CD4-positive, alpha-beta memory T cell (primary cell): Measurements from ENCODE around the gene PCBP1. TPM values are rescaled to one million over a fixed set of nuclear protein-coding genes. Genes with fewer than 3 reads are reported as not detected.

ENCODE experiments used
- CTCF ChIA-PET: fragments of 350-600 bp; sonication (Branson Sonifier 250); formaldehyde crosslinking; loops from one replicate; lab custom pipeline; 2021; ENCODE audit warnings: inconsistent platforms; ENCODE audit not compliant: partially characterized antibody; lab: Charles Lee
- POLR2A ChIA-PET: fragments of 350-600 bp; sonication (Branson Sonifier 250); formaldehyde crosslinking; loops from one replicate; lab custom pipeline; 2021; ENCODE audit not compliant: partially characterized antibody; lab: Charles Lee
- DNase-seq, 5 donors: peaks; one replicate each; pipeline versions ENCODE4 v3.0.0 to v3.0.0-alpha.2; 2020 to 2022; ENCODE audit warnings: mixed read lengths in 1 of 5
- H3K27ac ChIP-seq: one replicate; pipeline ENCODE4 v1.7.0; 2013; ENCODE audit warnings: low read depth, low read length
- H3K27me3 ChIP-seq: 2 replicates; pipeline ENCODE4 v1.7.0; 2013; ENCODE audit warnings: mild to moderate bottlenecking, low read length, moderate library complexity; ENCODE audit not compliant: insufficient read depth
- H3K36me3 ChIP-seq: 2 replicates; pipeline ENCODE4 v1.7.0; 2013; ENCODE audit warnings: mild to moderate bottlenecking, low read length, moderate library complexity; ENCODE audit not compliant: insufficient read depth
- H3K4me1 ChIP-seq: 2 replicates; pipeline ENCODE4 v1.7.0; 2013; ENCODE audit warnings: mild to moderate bottlenecking, low read length, moderate library complexity; ENCODE audit not compliant: insufficient read depth
- H3K4me3 ChIP-seq, 2 donors: one replicate each; pipeline ENCODE4 v1.7.0; 2013; ENCODE audit warnings: low read length in 2 of 2, mild to moderate bottlenecking in 1 of 2
- H3K9me3 ChIP-seq, 2 donors: one replicate each; pipeline ENCODE4 v1.7.0; 2013; ENCODE audit warnings: low read length in 2 of 2, control low read depth in 1 of 2; ENCODE audit not compliant: control insufficient read depth in 1 of 2
- H3K27ac Mint-ChIP-seq, 7 donors: one replicate each; pipeline ENCODE4 v1.8.0; 2020 to 2021; ENCODE audit warnings: mixed read lengths in 7 of 7, mild to moderate bottlenecking in 6 of 7, inconsistent platforms in 3 of 7, moderate library complexity in 3 of 7
- H3K27me3 Mint-ChIP-seq, 2 donors: one replicate each; pipeline ENCODE4 v1.8.0; 2020 to 2021; ENCODE audit warnings: mixed read lengths in 2 of 2
- H3K36me3 Mint-ChIP-seq, 2 donors: one replicate each; pipeline ENCODE4 v1.8.0; 2020 to 2021; ENCODE audit warnings: mixed read lengths in 2 of 2, inconsistent platforms in 1 of 2, mild to moderate bottlenecking in 1 of 2
- H3K4me1 Mint-ChIP-seq, 4 donors: one replicate each; pipeline ENCODE4 v1.8.0; 2020 to 2021; ENCODE audit warnings: mixed read lengths in 4 of 4, mild to moderate bottlenecking in 1 of 4
- H3K4me3 Mint-ChIP-seq, 8 donors: one replicate each; pipeline ENCODE4 v1.8.0; 2020 to 2021; ENCODE audit warnings: mixed read lengths in 8 of 8, mild to moderate bottlenecking in 7 of 8, moderate library complexity in 6 of 8, inconsistent platforms in 3 of 8
- H3K9me3 Mint-ChIP-seq, 8 donors: one replicate each; pipeline ENCODE4 v1.8.0; 2020 to 2021; ENCODE audit warnings: mixed read lengths in 8 of 8, mild to moderate bottlenecking in 5 of 8, inconsistent platforms in 3 of 8, moderate library complexity in 1 of 8
- intact Hi-C: fragments of 100-400 bp; cut with micrococcal nuclease; formaldehyde crosslinking; loops from one replicate; pipeline ENCODE4 v1.15.1; 2023
- polyA plus RNA-seq, 2 donors: library from polyadenylated mRNA; unstranded; fragments of 300-500 nt; fragmentation: Illumina TruSeq; gene quantifications; one replicate each; pipeline ENCODE4 v1.2.3, GENCODE V29; 2021
- total RNA-seq, 2 experiments: library from RNA; stranded (reverse); gene quantifications; one replicate each; pipeline ENCODE4 v1.2.3, GENCODE V29; 2021

The PCBP1 gene
- total and polyA plus RNA-seq, 4 experiments from 2014 or later = 116 to 383 (median 263) TPM

DNA sequence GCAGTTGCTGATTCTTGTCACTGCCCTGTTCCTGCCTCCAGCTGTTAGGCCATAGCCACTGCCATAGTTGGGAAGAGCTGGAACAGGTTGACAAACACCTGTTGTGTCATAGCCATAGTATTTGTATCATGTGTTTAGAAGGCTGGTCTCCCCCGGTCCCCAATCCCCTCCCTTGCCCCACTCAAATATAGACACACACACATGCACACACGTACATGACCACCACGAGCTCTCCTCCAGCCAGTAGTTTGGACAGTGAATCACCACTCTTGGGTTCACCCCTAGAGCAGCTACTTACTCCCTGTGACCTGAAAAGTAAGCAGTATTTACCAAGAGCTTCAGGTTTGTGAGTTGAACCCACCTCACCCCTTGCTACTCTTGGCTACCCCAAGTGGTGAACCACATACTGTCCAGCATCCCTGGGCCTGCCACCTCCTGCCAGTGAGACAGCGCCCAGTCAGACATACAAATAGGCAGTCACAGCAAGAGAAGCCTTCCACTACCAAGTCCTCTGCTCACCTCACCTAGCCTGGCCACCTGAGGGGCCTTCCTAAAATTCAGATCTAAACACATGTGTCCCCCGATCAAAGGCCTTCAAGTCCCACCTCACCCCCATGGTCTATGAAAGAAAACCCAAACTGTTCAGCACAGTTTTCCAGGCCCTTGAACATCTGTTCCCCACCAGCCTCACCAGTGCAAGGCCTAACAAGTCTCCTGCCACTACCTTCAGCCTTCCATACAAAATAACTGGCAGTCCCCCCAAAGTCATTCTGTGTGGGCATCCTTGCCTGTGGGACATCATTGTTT is 7.1 kb downstream of the PCBP1 start:
- no peaks in the 10 kb centered on the region for H3K9me3 Mint-ChIP-seq
- H3K27ac ChIP-seq = peak overlapping the region; percentile 76
- no peaks in the 10 kb centered on the region for H3K27me3 ChIP-seq
- CTCF ChIA-PET = interaction anchor here (0.7 to 5.6 kb wide), 12 partner anchors 9 to 182 kb away, joined by 3 to 33 read pairs (median 4); no protein-coding TSS in a partner anchor
- H3K36me3 Mint-ChIP-seq = peaks cover 13 to 22% of the 10 kb centered on the region in 2 donors
- intact Hi-C loops = loop anchor here (2.0 kb wide), 2 partner anchors 14 to 30 kb away; no protein-coding TSS in a partner anchor
- no peaks in the 10 kb centered on the region for H3K27me3 Mint-ChIP-seq
- H3K4me1 Mint-ChIP-seq = peaks cover 43 to 62% (median 50%) of the 10 kb centered on the region in 4 donors
- POLR2A ChIA-PET = interaction anchor here (0.7 to 29.5 kb wide), 13 partner anchors 9 to 1256 kb away, joined by 3 to 2231 read pairs (median 5); partner anchors contain the start of genes C2orf42, MXD1, PCBP1 and PCYOX1
- DNase-seq = no peak
- H3K4me3 Mint-ChIP-seq = peak overlapping the region; percentile 78 to 90 (median 84)
- peaks cover 52% of the 10 kb centered on the region for H3K4me1 ChIP-seq
- H3K4me3 ChIP-seq = peak overlapping the region; percentile 2 to 23
- H3K27ac Mint-ChIP-seq = peak overlapping the region; percentile 85 to 100 (median 97)
- no peaks in the 10 kb centered on the region for H3K9me3 ChIP-seq
- H3K36me3 ChIP-seq = no peaks in the 10 kb centered on the region

GRCh38 chr2:70094978-70095719 is 7.9 kb downstream of the PCBP1 start:
- Histone ChIP-seq H3K4me3 (peak overlapping the region; percentile 2 to 23), H3K27ac (peak overlapping the region; percentile 76), H3K27me3 (no peaks in the 10 kb centered on the region), H3K9me3 (no peaks in the 10 kb centered on the region), H3K4me1 (peaks cover 44% of the 10 kb centered on the region), H3K36me3 (no peaks in the 10 kb centered on the region)
- ChIA-PET CTCF (interaction anchor here (1.0 to 5.6 kb wide), 9 partner anchors 9 to 48 kb away, joined by 3 to 33 read pairs (median 4); no protein-coding TSS in a partner anchor), POLR2A (interaction anchor here (1.1 to 29.5 kb wide), 11 partner anchors 9 to 199 kb away, joined by 3 to 2231 read pairs (median 8); partner anchors contain the start of genes C2orf42, MXD1, PCBP1 and PCYOX1)
- Mint-ChIP-seq H3K9me3 (no peaks in the 10 kb centered on the region), H3K4me3 (peak overlapping the region; percentile 78 to 90 (median 84)), H3K27me3 (no peaks in the 10 kb centered on the region), H3K27ac (peak overlapping the region; percentile 85 to 100 (median 97)), H3K4me1 (peaks cover 36 to 55% (median 43%) of the 10 kb centered on the region in 4 donors), H3K36me3 (peaks cover 5 to 14% of the 10 kb centered on the region in 2 donors)
- intact Hi-C loops = loop anchor here (1.0 to 2.0 kb wide), 5 partner anchors 8 to 37 kb away; partner anchors contain the start of gene PCBP1
- peak; percentile 69 to 77 (median 74) for DNase-seq

DNA sequence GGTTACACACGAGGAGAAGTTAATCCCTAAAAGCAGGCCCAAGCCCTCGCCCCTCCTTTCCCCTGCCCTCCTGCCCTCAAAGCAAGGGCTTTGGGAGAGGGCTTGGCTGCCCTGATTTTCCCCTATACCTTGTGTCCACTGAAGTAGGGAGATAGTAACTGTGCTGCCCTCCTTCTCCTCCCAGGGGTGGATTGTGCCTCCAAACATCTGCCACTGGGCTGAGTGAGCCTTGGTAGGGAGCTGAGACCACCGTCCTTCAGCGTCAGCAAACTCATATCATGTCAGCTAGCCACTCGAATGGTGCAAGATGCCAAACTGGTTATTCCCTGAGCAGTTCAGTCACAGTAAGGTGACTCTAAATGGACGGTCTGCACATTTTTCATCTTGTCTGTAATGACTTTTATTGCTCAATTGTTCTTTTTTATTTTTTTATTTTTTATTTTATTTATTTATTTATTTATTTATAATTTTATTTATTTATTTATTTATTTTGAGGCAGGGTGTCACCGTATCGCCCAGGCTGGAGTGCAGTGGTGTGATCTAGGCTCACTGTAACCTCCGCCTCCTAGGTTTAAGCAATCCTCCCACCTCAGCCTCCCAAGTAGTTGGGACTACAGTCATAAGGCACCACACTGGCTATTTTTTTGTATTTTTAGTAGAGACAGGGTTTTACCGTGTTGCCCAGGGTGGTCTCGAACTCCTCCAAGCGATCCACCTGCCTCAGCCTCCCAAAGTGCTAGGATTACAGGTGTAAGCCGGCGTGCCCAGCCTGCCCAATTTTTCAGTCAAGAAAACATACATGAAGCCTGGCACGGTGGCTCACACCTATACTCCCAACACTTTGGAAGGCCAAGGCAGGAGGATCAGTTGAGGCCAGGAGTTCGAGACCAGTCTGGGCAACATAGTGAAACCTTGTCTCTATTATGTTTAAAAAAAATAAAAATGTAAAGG is 8.7 kb downstream of the PCBP1 start:
- Histone ChIP-seq H3K4me3 (no peak overlapping the region), H3K27ac (peak overlapping the region; percentile 76), H3K4me1 (peaks cover 36% of the 10 kb centered on the region), H3K27me3 (no peaks in the 10 kb centered on the region), H3K9me3 (no peaks in the 10 kb centered on the region), H3K36me3 (no peaks in the 10 kb centered on the region)
- Mint-ChIP-seq H3K36me3 (peaks cover 0 to 10% of the 10 kb centered on the region in 2 donors), H3K9me3 (no peaks in the 10 kb centered on the region), H3K27me3 (no peaks in the 10 kb centered on the region), H3K4me1 (peaks cover 30 to 47% (median 36%) of the 10 kb centered on the region in 4 donors), H3K27ac (peak overlapping the region; percentile 73 to 100 (median 96)), H3K4me3 (peak overlapping the region in 5 of 8 donors; percentile 6 to 87 (median 59))
- POLR2A ChIA-PET = interaction anchor here (0.9 to 29.5 kb wide), 11 partner anchors 10 to 198 kb away, joined by 3 to 2231 read pairs (median 5); partner anchors contain the start of genes MXD1, PCBP1, PCYOX1 and SNRPG
- no peak for DNase-seq
- intact Hi-C loops = loop anchor here (1.0 to 2.0 kb wide), 5 partner anchors 8 to 36 kb away; partner anchors contain the start of gene PCBP1
- CTCF ChIA-PET = interaction anchor here (0.9 to 5.6 kb wide), 8 partner anchors 9 to 45 kb away, joined by 3 to 33 read pairs (median 4); no protein-coding TSS in a partner anchor

DNA sequence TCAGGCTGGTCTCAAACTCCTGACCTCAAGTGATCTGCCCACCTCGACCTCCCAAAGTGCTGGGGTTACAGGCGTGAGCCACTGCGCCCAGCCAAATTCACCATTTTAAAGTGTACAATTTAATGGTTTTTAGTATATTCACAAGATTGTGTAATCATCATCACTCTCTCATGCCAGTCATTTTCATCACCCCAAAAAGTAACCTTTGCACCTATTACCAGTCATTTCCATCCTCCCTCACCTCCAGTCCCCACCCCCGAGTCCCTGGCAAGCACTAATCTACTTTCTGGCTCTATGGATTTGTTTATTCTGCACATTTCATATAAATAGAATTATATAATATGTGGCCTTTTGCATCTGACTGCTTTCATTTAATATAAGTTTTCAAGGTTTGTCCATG is 10.8 kb downstream of the PCBP1 start:
- Histone ChIP-seq H3K27me3 (no peaks in the 10 kb centered on the region), H3K9me3 (no peaks in the 10 kb centered on the region), H3K4me3 (no peak overlapping the region), H3K4me1 (peaks cover 30% of the 10 kb centered on the region), H3K27ac (no peak overlapping the region), H3K36me3 (no peaks in the 10 kb centered on the region)
- peaks cover 0 to 5% of the 10 kb centered on the region in 2 donors for H3K36me3 Mint-ChIP-seq
- peaks cover 0 to 1% (median 0%) of the 10 kb centered on the region in 8 donors for H3K9me3 Mint-ChIP-seq
- H3K27me3 Mint-ChIP-seq = no peaks in the 10 kb centered on the region
- H3K4me3 Mint-ChIP-seq = no peak overlapping the region
- H3K4me1 Mint-ChIP-seq = peaks cover 21 to 39% (median 28%) of the 10 kb centered on the region in 4 donors
- peak overlapping the region in 5 of 7 donors; percentile 4 to 85 (median 27) for H3K27ac Mint-ChIP-seq
- CTCF ChIA-PET = no interaction called here
- no peak for DNase-seq
- intact Hi-C loops = no loop called here
- POLR2A ChIA-PET = interaction anchor here (1.5 kb wide), 1 partner anchor 10 kb away, joined by 6 read pairs; no protein-coding TSS in a partner anchor

DNA sequence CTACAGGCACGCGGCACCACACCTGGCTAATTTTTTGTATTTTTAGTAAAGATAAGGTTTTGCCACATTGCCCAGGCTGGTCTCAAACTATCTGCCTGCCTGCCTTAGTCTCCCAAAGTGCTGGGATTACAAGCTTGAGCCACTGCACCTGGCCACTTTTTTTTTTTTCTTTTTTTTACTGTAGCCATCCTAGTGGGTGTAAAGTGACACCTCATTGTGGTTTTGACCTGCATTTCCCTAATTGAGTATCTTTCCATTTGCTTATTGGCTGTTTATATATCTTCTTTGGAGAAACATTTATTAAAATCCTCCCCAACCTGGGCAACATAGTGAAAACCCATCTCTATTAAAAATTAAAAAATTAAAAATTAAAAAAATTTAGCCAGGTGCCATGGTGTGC is 12.0 kb downstream of the PCBP1 start:
- no peak overlapping the region for H3K4me3 Mint-ChIP-seq
- peaks cover 0 to 5% of the 10 kb centered on the region in 2 donors for H3K36me3 Mint-ChIP-seq
- peaks cover 36% of the 10 kb centered on the region for H3K4me1 ChIP-seq
- ChIA-PET POLR2A (interaction anchor here (1.5 kb wide), 1 partner anchor 11 kb away, joined by 6 read pairs; no protein-coding TSS in a partner anchor), CTCF (no interaction called here)
- H3K9me3 ChIP-seq = no peaks in the 10 kb centered on the region
- H3K27me3 Mint-ChIP-seq = no peaks in the 10 kb centered on the region
- peaks cover 28 to 41% (median 31%) of the 10 kb centered on the region in 4 donors for H3K4me1 Mint-ChIP-seq
- H3K27ac ChIP-seq = no peak overlapping the region
- H3K4me3 ChIP-seq = no peak overlapping the region
- DNase-seq = no peak
- no peaks in the 10 kb centered on the region for H3K27me3 ChIP-seq
- peak overlapping the region in 1 of 7 donors; percentile 27 for H3K27ac Mint-ChIP-seq
- intact Hi-C loops = no loop called here
- H3K9me3 Mint-ChIP-seq = peaks cover 0 to 1% (median 0%) of the 10 kb centered on the region in 8 donors
- H3K36me3 ChIP-seq = no peaks in the 10 kb centered on the region

DNA sequence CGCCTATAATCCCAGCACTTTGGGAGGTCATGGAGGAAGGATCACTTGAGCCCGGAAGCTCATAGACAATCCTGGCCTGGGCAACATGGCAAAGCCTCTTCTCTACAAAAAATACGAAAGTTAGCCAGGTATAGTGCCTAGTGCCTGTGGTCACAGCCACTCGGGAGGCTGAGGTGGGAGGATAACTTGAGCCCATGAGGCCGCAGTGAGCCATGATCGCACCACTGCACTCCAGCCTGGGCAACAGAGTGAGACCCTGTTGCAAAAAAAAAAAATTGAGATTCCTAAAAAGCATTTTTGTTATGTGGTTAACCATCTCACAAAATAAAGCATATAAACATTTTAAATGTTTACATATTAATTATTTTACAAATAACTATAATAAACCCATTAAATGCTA is 13.9 kb downstream of the PCBP1 start:
- Histone ChIP-seq H3K27ac (no peak overlapping the region), H3K4me3 (no peak overlapping the region), H3K9me3 (no peaks in the 10 kb centered on the region), H3K27me3 (no peaks in the 10 kb centered on the region), H3K4me1 (peaks cover 30% of the 10 kb centered on the region), H3K36me3 (no peaks in the 10 kb centered on the region)
- intact Hi-C loops = no loop called here
- Mint-ChIP-seq H3K36me3 (no peaks in the 10 kb centered on the region), H3K4me3 (no peak overlapping the region), H3K27me3 (no peaks in the 10 kb centered on the region), H3K4me1 (peaks cover 20 to 36% (median 27%) of the 10 kb centered on the region in 4 donors), H3K27ac (peak overlapping the region in 2 of 7 donors; percentile 20 to 46), H3K9me3 (peaks cover 0 to 1% (median 0%) of the 10 kb centered on the region in 8 donors)
- ChIA-PET POLR2A (interaction anchor here (0.8 to 2.1 kb wide), 4 partner anchors 10 to 34 kb away, joined by 3 to 11 read pairs (median 7); partner anchors contain the start of gene PCBP1), CTCF (interaction anchor here (1.4 kb wide), 1 partner anchor 21 kb away, joined by 4 read pairs; no protein-coding TSS in a partner anchor)
- no peak for DNase-seq
